Panc1 (cell line): ENCODE measurements around the gene ANKRD29. TPM values are rescaled to one million over a fixed set of nuclear protein-coding genes. Genes with fewer than 3 reads are reported as not detected.

ENCODE experiments used
- ATAC-seq: fragments of 200-7000 bp; cut with Tn5 transposase; 2 replicates; pipeline ENCODE4 v1.9.1; 2020; ENCODE audit warnings: mild to moderate bottlenecking, moderate library complexity
- BruUV-seq: library from RNA; stranded (reverse); fragments of 400-500 nt; replicated peaks from 2 replicates; lab custom pipeline; 2021; lab: Mats Ljungman, UMichigan
- CTCF ChIA-PET: fragments of 300-600 bp; sonication (Branson Sonifier 250); formaldehyde crosslinking; loops from one replicate; lab custom pipeline; 2022; ENCODE audit warnings: antibody characterized with exemption; lab: Charles Lee
- POLR2A ChIA-PET: fragments of 300-600 bp; sonication (Branson Sonifier 250); formaldehyde crosslinking; loops from one replicate; lab custom pipeline; 2022; ENCODE audit warnings: antibody characterized with exemption; lab: Charles Lee
- DNase-seq: peaks from one replicate; pipeline ENCODE4 v3.0.0-alpha.2; 2010; ENCODE audit warnings: low read depth, low spot score
- H3K27ac ChIP-seq: 2 replicates; pipeline ENCODE4 v1.5.1; 2011; ENCODE audit warnings: mild to moderate bottlenecking, low read length, inconsistent platforms
- H3K27me3 ChIP-seq: fragments of 200-500 bp; sonication (Bioruptor generic); 2 replicates; pipeline ENCODE4 v1.6.0; 2014; ENCODE audit warnings: low read length, inconsistent platforms; ENCODE audit not compliant: control insufficient read depth, insufficient read depth
- H3K36me3 ChIP-seq: fragments of 200-500 bp; sonication (Bioruptor generic); 2 replicates; pipeline ENCODE4 v1.5.1; 2014; ENCODE audit warnings: inconsistent platforms, mild to moderate bottlenecking, low read length, moderate library complexity; ENCODE audit not compliant: control insufficient read depth, insufficient read depth
- H3K4me1 ChIP-seq: 2 replicates; pipeline ENCODE4 v1.5.1; 2011; ENCODE audit warnings: inconsistent platforms, mild to moderate bottlenecking, low read length, moderate library complexity; ENCODE audit not compliant: control insufficient read depth, insufficient read depth
- H3K4me3 ChIP-seq, 2 experiments: 2 replicates each; pipeline ENCODE4 v1.5.1; 2011 to 2012; ENCODE audit warnings: low read depth in 2 of 2, low read length in 2 of 2, mild to moderate bottlenecking in 2 of 2, inconsistent platforms in 1 of 2, moderate library complexity in 1 of 2
- H3K9me3 ChIP-seq: fragments of 200-500 bp; sonication (Bioruptor generic); 2 replicates; pipeline ENCODE4 v1.5.1; 2014; ENCODE audit warnings: low read depth, mild to moderate bottlenecking, inconsistent platforms, low read length, moderate library complexity; ENCODE audit not compliant: control insufficient read depth, insufficient read depth
- CTCF ChIP-seq: fragments of 450-650 bp; IDR thresholded peaks from 2 replicates; pipeline ENCODE4 v1.5.1; 2017; ENCODE audit warnings: mild to moderate bottlenecking
- POLR2AphosphoS5 ChIP-seq: IDR thresholded peaks from 2 replicates; pipeline ENCODE4 v1.6.1; 2012; ENCODE audit warnings: mild to moderate bottlenecking, low read depth, low read length, moderate library complexity
- REST ChIP-seq, 2 experiments: IDR thresholded peaks; 2 replicates each; pipeline ENCODE4 v1.6.1; 2011 to 2012; ENCODE audit warnings: low read depth in 2 of 2, control low read depth in 1 of 2, low read length in 1 of 2, mild to moderate bottlenecking in 1 of 2, moderate library complexity in 1 of 2; ENCODE audit not compliant: insufficient read depth in 1 of 2
- SIN3A ChIP-seq: IDR thresholded peaks from 2 replicates; pipeline ENCODE4 v1.6.1; 2012; ENCODE audit warnings: low read depth, mild to moderate bottlenecking, low read length, moderate library complexity, borderline replicate concordance; ENCODE audit not compliant: insufficient read depth
- TCF7L2 ChIP-seq: IDR thresholded peaks from 2 replicates; pipeline ENCODE4 v1.6.1; 2011; ENCODE audit warnings: mild to moderate bottlenecking, low read depth, low read length, inconsistent platforms
- in situ Hi-C: cut with HindIII; loops from 2 replicates; pipeline ENCODE4 v1.10.0; 2016; ENCODE audit warnings: low sequenced_read_pairs, low pct_unique_long_range_greater_than_20kb
- intact Hi-C: fragments of 100-400 bp; cut with micrococcal nuclease; formaldehyde crosslinking; loops from one replicate; pipeline ENCODE4 v1.10.0; 2022; ENCODE audit not compliant: unreplicated experiment
- total RNA-seq: library from RNA; stranded (reverse); gene quantifications from one replicate; pipeline ENCODE4 v1.2.1, GENCODE V29; 2021; ENCODE audit not compliant: unreplicated experiment

Gene ANKRD29
- total RNA-seq, 1 experiment from 2014 or later = 0.67 TPM

- intact Hi-C loops = no loop called here
- H3K9me3 ChIP-seq = no peaks in the 10 kb centered on the region
- no peaks in the 10 kb centered on the region for H3K4me1 ChIP-seq
- in situ Hi-C loops = no loop called here
- ChIA-PET POLR2A (no interaction called here), CTCF (interaction anchor here (1.2 kb wide), 1 partner anchor 33 kb away, joined by 5 read pairs; no protein-coding TSS in a partner anchor)
- H3K27me3 ChIP-seq = peaks cover 4% of the 10 kb centered on the region; the same call in 1 of the 2 replicates
- DNase-seq = no peak
- H3K27ac ChIP-seq = no peak overlapping the region
- TF ChIP-seq POLR2AphosphoS5 = no peak
- TF ChIP-seq CTCF = no peak
- no peak for TF ChIP-seq REST (IDR thresholded peaks at IDR 0.05; ENCODE audit: insufficient read depth in 1 of 2, low read depth in 2 of 2, low read length in 1 of 2)
- no peak for TF ChIP-seq TCF7L2
- TF ChIP-seq SIN3A = no peak
- no peak overlapping the region for H3K4me3 ChIP-seq
- ATAC-seq = no peak
- H3K36me3 ChIP-seq = no peaks in the 10 kb centered on the region
- no TSS peak for BruUV-seq
Observed at GRCh38 chr18:23669804-23670405, 7.2 kb upstream of the ANKRD29 start.

GRCh38 chr18:23669202-23669766 is 6.6 kb upstream of the ANKRD29 start:
- CTCF ChIA-PET = interaction anchor here (1.2 kb wide), 1 partner anchor 34 kb away, joined by 5 read pairs; no protein-coding TSS in a partner anchor
- no TSS peak for BruUV-seq

More at GRCh38 chr18:23669202-23669766, 6.6 kb upstream of the ANKRD29 start:
- intact Hi-C loops (no loop called here), in situ Hi-C loops (no loop called here)
- no peak for TF ChIP-seq CTCF
- no peak for TF ChIP-seq TCF7L2
- TF ChIP-seq SIN3A = no peak
- TF ChIP-seq POLR2AphosphoS5 = no peak
- no peak for TF ChIP-seq REST (IDR thresholded peaks at IDR 0.05; ENCODE audit: insufficient read depth in 1 of 2, low read depth in 2 of 2, low read length in 1 of 2)
- no peak overlapping the region for H3K27ac ChIP-seq
- no peaks in the 10 kb centered on the region for H3K9me3 ChIP-seq
- ATAC-seq = no peak
- DNase-seq = no peak
- peaks cover 5% of the 10 kb centered on the region; the same call in 1 of the 2 replicates for H3K27me3 ChIP-seq
- no peak overlapping the region for H3K4me3 ChIP-seq
- H3K36me3 ChIP-seq = no peaks in the 10 kb centered on the region
- POLR2A ChIA-PET = no interaction called here
- no peaks in the 10 kb centered on the region for H3K4me1 ChIP-seq
